ENCODE data around the gene OLIG2.

- TF ChIP-seq CTCF (IDR thresholded peaks at IDR 0.05) = no peak
- TF ChIP-seq POLR2A (IDR thresholded peaks at IDR 0.05; ENCODE audit: low read depth) = no peak
- no peak for TF ChIP-seq EP300 (IDR thresholded peaks at IDR 0.05)
Measured at GRCh38 chr21:33042812-33043211, 17.1 kb downstream of the OLIG2 start.
